HepG2 (cell line): ENCODE data around the gene RABEP2. TPM values are rescaled to one million over a fixed set of nuclear protein-coding genes. Genes with fewer than 3 reads are reported as not detected.

Experiments
- CREM ChIP-seq, 2 experiments: sonication (generic) in 1 of 2; formaldehyde crosslinking in 1 of 2; IDR thresholded peaks; 2 replicates each; pipeline versions ENCODE4 v1.4.0 to v1.6.1; 2016 to 2020; ENCODE audit warnings: antibody characterized with exemption in 1 of 2, mild to moderate bottlenecking in 1 of 2, missing genetic modification reagents in 1 of 2
- HES4 ChIP-seq: sonication (generic); formaldehyde crosslinking; IDR thresholded peaks from 2 replicates; pipeline ENCODE4 v1.9.0; 2021; ENCODE audit warnings: mild to moderate bottlenecking, missing genetic modification reagents, borderline replicate concordance
- ISX ChIP-seq: sonication (generic); formaldehyde crosslinking; conservative IDR thresholded peaks from 2 replicates; pipeline ENCODE4 v1.5.0; 2020; ENCODE audit warnings: missing genetic modification reagents
- KDM5B ChIP-seq: sonication (generic); formaldehyde crosslinking; IDR thresholded peaks from 2 replicates; pipeline ENCODE4 v1.4.0; 2020; ENCODE audit warnings: missing genetic modification reagents, mild to moderate bottlenecking, borderline replicate concordance
- KLF13 ChIP-seq: sonication (generic); formaldehyde crosslinking; IDR thresholded peaks from 2 replicates; pipeline ENCODE4 v1.4.0; 2020; ENCODE audit warnings: mild to moderate bottlenecking, missing genetic modification reagents
- NFKB2 ChIP-seq: sonication (generic); formaldehyde crosslinking; IDR thresholded peaks from 2 replicates; pipeline ENCODE4 v1.4.0; 2020; ENCODE audit warnings: missing genetic modification reagents, borderline replicate concordance
- PAWR ChIP-seq: sonication (generic); formaldehyde crosslinking; IDR thresholded peaks from 2 replicates; pipeline ENCODE4 v1.4.0; 2020; ENCODE audit warnings: missing genetic modification reagents, mild to moderate bottlenecking, borderline replicate concordance
- RAD51 ChIP-seq: fragments of 450-650 bp; IDR thresholded peaks from 2 replicates; pipeline ENCODE4 v1.6.1; 2016; ENCODE audit warnings: borderline replicate concordance
- TAF1 ChIP-seq: sonication (generic); formaldehyde crosslinking; IDR thresholded peaks from 2 replicates; pipeline ENCODE4 v1.4.0; 2020; ENCODE audit warnings: missing genetic modification reagents
- TBX3 ChIP-seq: fragments of 450-650 bp; IDR thresholded peaks from 2 replicates; pipeline ENCODE4 v1.6.1; 2017; ENCODE audit warnings: antibody characterized with exemption, mild to moderate bottlenecking, inconsistent platforms, borderline replicate concordance
- ZBTB21 ChIP-seq: sonication (generic); formaldehyde crosslinking; IDR thresholded peaks from 2 replicates; pipeline ENCODE4 v1.4.0; 2020; ENCODE audit warnings: missing genetic modification reagents
- ZBTB3 ChIP-seq: sonication (generic); formaldehyde crosslinking; IDR thresholded peaks from 2 replicates; pipeline ENCODE4 v1.4.0; 2020; ENCODE audit warnings: low read depth, mild to moderate bottlenecking, moderate library complexity, missing genetic modification reagents, borderline replicate concordance
- ZBTB8A ChIP-seq: sonication (generic); formaldehyde crosslinking; IDR thresholded peaks from 2 replicates; pipeline ENCODE4 v1.4.0; 2020; ENCODE audit warnings: mild to moderate bottlenecking, low read depth, missing genetic modification reagents, borderline replicate concordance
- ZC3H4 ChIP-seq: sonication (generic); formaldehyde crosslinking; IDR thresholded peaks from 2 replicates; pipeline ENCODE4 v1.4.0; 2020; ENCODE audit warnings: missing genetic modification reagents, borderline replicate concordance
- ZFX ChIP-seq: sonication (generic); formaldehyde crosslinking; IDR thresholded peaks from 2 replicates; pipeline ENCODE4 v1.4.0; 2020; ENCODE audit warnings: mild to moderate bottlenecking, low read depth, missing genetic modification reagents, moderate library complexity
- ZNF160 ChIP-seq: sonication (generic); formaldehyde crosslinking; IDR thresholded peaks from 2 replicates; pipeline ENCODE4 v1.8.0; 2022; ENCODE audit warnings: mild to moderate bottlenecking, inconsistent platforms, missing genetic modification reagents
- ZNF253 ChIP-seq: sonication (generic); formaldehyde crosslinking; IDR thresholded peaks from 2 replicates; pipeline ENCODE4 v1.8.0; 2022; ENCODE audit warnings: mild to moderate bottlenecking, missing genetic modification reagents, borderline replicate concordance
- ZNF256 ChIP-seq: sonication (generic); formaldehyde crosslinking; conservative IDR thresholded peaks from 2 replicates; pipeline ENCODE4 v1.4.0; 2020; ENCODE audit warnings: missing genetic modification reagents
- ZNF546 ChIP-seq: sonication (generic); formaldehyde crosslinking; conservative IDR thresholded peaks from 2 replicates; pipeline ENCODE4 v1.8.1; 2023; ENCODE audit warnings: mild to moderate bottlenecking, missing genetic modification reagents
- ZNF547 ChIP-seq: sonication (generic); formaldehyde crosslinking; IDR thresholded peaks from 2 replicates; pipeline ENCODE4 v1.5.1; 2020; ENCODE audit warnings: mild to moderate bottlenecking, missing genetic modification reagents
- ZNF616 ChIP-seq: sonication (generic); formaldehyde crosslinking; IDR thresholded peaks from 2 replicates; pipeline ENCODE4 v1.5.0; 2020; ENCODE audit warnings: low read depth, mild to moderate bottlenecking, missing genetic modification reagents
- ZNF773 ChIP-seq: sonication (generic); formaldehyde crosslinking; IDR thresholded peaks from 2 replicates; pipeline ENCODE4 v1.4.0; 2020; ENCODE audit warnings: missing genetic modification reagents, borderline replicate concordance
- ZNF775 ChIP-seq: sonication (generic); formaldehyde crosslinking; IDR thresholded peaks from 2 replicates; pipeline ENCODE4 v1.4.0; 2020; ENCODE audit warnings: missing genetic modification reagents, mild to moderate bottlenecking, moderate library complexity, borderline replicate concordance
- ZNF792 ChIP-seq: IDR thresholded peaks from 2 replicates; pipeline ENCODE4 v1.6.1; 2016
- ZNF879 ChIP-seq: sonication (generic); formaldehyde crosslinking; IDR thresholded peaks from 2 replicates; pipeline ENCODE4 v1.8.1; 2023; ENCODE audit warnings: missing genetic modification reagents
- ZNF891 ChIP-seq: sonication (generic); formaldehyde crosslinking; IDR thresholded peaks from 2 replicates; pipeline ENCODE4 v1.5.0; 2020; ENCODE audit warnings: mild to moderate bottlenecking, missing genetic modification reagents
- polyA plus RNA-seq, 8 experiments: library from polyadenylated mRNA; depleted of rRNA in 3 of 8; stranded (reverse) in 7 of 8; unstranded in 1 of 8; fragments of >200 nt; fragmentation: Illumina TruSeq in 4 of 8; extraction: Trizol in 4 of 8; gene quantifications; 2 replicates each; pipeline versions ENCODE4 v1.2.1 to v1.2.3, GENCODE V29; 2011 to 2016; ENCODE audit warnings: low read depth in 4 of 8, missing spikeins in 1 of 8, mixed read lengths in 1 of 8; ENCODE audit not compliant: insufficient read depth in 1 of 8
- total RNA-seq, 5 experiments: library from RNA; depleted of rRNA; stranded (reverse); fragments of >200 nt; fragmentation: Illumina TruSeq; extraction: Trizol; gene quantifications; 2 replicates each; pipeline ENCODE4 v1.2.3, GENCODE V29; 2016; ENCODE audit warnings: low read depth in 1 of 5
- TF ChIP-seq, protein P1 (sequence below): sonication (generic); formaldehyde crosslinking; IDR thresholded peaks from 2 replicates; pipeline ENCODE4 v1.4.0; 2020; ENCODE audit warnings: mild to moderate bottlenecking, missing genetic modification reagents

The RABEP2 gene
- total and polyA plus RNA-seq, 2 of the 13 experiments (the other 11 are each of a cell fraction or from before 2014, with no cell fraction given), result 10.8 to 18.4 TPM

DNA sequence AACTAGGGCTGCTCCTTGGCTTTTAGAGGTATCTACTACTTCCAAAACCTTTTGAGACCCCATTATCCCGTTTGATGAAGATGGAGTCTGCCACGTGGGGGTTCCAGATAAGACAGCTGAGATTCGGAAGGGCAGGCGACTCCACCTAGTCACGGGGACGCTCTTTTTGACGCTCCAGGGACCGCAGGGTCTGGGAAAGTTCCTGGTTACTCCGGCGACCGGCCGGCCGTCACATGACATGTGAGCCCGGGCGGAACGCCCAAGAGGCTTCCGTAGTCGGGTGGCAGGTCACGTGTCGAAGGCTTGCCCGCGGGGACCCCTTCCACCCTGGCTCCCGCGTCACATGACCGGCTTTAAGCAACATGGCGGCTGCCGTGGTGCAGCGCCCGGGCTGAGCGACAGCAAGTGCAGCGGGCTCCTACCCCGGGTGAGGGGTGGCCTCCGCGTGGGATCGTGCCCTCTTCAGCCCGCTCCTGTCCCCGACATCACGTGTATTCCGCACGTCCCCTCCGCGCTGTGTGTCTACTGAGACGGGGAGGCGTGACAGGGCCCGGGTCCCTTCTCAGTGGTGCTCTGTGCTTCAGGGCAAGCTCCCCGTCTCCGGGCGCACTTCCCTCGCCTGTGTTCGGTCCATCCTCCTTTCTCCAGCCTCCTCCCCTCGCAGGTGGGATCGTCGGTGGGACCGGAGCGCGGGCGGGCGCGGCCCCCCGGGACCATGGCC, 49.6 kb upstream of the RABEP2 start, which contains the start of gene SPNS1 (continued):
- TF ChIP-seq PAWR (CRISPR knock-in tag), result 0 out of 2 replicates have a peak, but pooled peaks have one; percentile 58
- peak; percentile 80; the same call in 1 of the 2 replicates for TF ChIP-seq KLF13 (CRISPR knock-in tag)
- TF ChIP-seq ZBTB3 (CRISPR knock-in tag), result peak; percentile 86; the same call in 1 of the 2 replicates
- TF ChIP-seq, protein P1, sequence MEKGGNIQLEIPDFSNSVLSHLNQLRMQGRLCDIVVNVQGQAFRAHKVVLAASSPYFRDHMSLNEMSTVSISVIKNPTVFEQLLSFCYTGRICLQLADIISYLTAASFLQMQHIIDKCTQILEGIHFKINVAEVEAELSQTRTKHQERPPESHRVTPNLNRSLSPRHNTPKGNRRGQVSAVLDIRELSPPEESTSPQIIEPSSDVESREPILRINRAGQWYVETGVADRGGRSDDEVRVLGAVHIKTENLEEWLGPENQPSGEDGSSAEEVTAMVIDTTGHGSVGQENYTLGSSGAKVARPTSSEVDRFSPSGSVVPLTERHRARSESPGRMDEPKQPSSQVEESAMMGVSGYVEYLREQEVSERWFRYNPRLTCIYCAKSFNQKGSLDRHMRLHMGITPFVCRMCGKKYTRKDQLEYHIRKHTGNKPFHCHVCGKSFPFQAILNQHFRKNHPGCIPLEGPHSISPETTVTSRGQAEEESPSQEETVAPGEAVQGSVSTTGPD, result 0 out of 2 replicates have a peak, but pooled peaks have one; percentile 70
- no peak for TF ChIP-seq ZNF616 (CRISPR knock-in tag)
- peak; percentile 90 for TF ChIP-seq ZNF547 (CRISPR knock-in tag)
- TF ChIP-seq ZNF775 (CRISPR knock-in tag), result no peak
- 0 out of 2 replicates have a peak, but pooled peaks have one; percentile 78 for TF ChIP-seq ZNF879 (CRISPR knock-in tag)
- TF ChIP-seq KDM5B, result peak; percentile 93
- TF ChIP-seq ZNF160 (CRISPR knock-in tag), result peak; percentile 64; the same call in 1 of the 2 replicates
- TF ChIP-seq ZBTB21 (CRISPR knock-in tag), result no peak; the same call in 1 of the 2 replicates
- TF ChIP-seq ISX (CRISPR knock-in tag), result peak; percentile 73; the same call in 1 of the 2 replicates
- peak; percentile 99 for TF ChIP-seq RAD51
- peak; percentile 98 for TF ChIP-seq TAF1
- 0 out of 2 replicates have a peak, but pooled peaks have one; percentile 74 for TF ChIP-seq ZNF773 (CRISPR knock-in tag)
- peak; percentile 90 for TF ChIP-seq ZNF792 (CRISPR knock-in tag)
- TF ChIP-seq HES4 (CRISPR knock-in tag), result peak; percentile 89
- TF ChIP-seq ZNF253 (CRISPR knock-in tag), result peak; percentile 85
- TF ChIP-seq ZC3H4, result no peak
- TF ChIP-seq NFKB2 (CRISPR knock-in tag), result peak; percentile 94
- TF ChIP-seq TBX3, result peak; percentile 60; the same call in 1 of the 2 replicates
- peak; percentile 94 for TF ChIP-seq ZNF256 (CRISPR knock-in tag)
- peak; percentile 57; the same call in 1 of the 2 replicates for TF ChIP-seq ZBTB8A
- peak; percentile 80 for TF ChIP-seq CREM (IDR thresholded peaks at IDR 0.05)
- TF ChIP-seq CREM (CRISPR knock-in tag; IDR thresholded peaks at IDR 0.05), result no peak
- TF ChIP-seq ZNF891, result peak; percentile 48; the same call in 1 of the 2 replicates
- TF ChIP-seq ZFX, result peak; percentile 97
- no peak for TF ChIP-seq ZNF546 (CRISPR knock-in tag)
